Ramos (cell line): ENCODE measurements around the gene EIF2S1.
"Not testable (repeated sequence)": the region's sequence is repeated elsewhere in the genome, so short reads cannot be mapped to it uniquely, and the experiment has no call there.

ENCODE experiments used
- in situ Hi-C: fragments of 300-500 bp; cut with MboI; formaldehyde crosslinking; loops from one replicate; pipeline ENCODE4 v1.14.3; 2022; ENCODE audit warnings: low sequenced_read_pairs; ENCODE audit not compliant: unreplicated experiment

EIF2S1 gene

GRCh38 chr14:67371247-67372148 lies 11.4 kb downstream of the EIF2S1 start:
- in situ Hi-C loops: no loop called here

- in situ Hi-C loops: no loop called here
Observed at GRCh38 chr14:67372833-67373232, 12.7 kb downstream of the EIF2S1 start.

DNA sequence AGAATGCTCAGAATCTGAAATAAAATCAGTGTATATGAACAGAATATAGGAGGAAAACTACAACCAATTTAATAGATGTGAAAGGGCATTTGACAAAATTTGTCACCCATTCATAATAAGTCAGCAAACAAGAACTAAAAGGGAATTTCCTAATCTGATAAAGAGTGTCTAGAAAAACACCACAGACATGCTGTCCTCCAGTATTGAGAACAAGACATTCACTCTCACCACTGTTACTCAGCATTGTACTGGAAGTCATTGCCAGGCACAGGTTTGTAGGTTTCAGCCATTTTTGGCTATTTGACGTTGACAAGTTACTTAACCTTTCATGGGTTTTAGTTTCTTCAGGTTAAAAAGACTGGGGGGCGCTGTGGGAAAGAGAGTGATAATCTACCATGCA lies 13.2 kb downstream of the EIF2S1 start:
- in situ Hi-C loops: no loop called here

DNA sequence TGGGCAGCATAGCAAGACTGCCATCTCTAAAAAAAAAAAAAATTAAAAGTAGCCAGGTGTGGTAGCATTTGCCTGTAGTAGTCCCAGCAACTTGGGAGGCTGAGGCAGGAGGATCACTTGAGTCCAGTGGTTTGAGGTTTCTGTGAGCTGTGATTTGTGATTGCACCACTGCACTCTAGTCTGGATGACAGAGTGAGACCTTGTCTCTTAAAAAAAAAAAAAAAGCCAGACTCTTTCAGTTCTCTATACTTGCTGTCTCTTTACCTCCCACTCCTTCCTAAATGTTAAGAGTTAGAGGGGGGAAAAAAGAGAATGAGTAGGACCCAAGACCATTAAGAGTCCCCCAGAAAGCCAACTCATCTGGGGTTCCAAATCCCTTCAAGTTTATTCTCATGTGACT lies 17.8 kb downstream of the EIF2S1 start:
- in situ Hi-C loops: no loop called here

DNA sequence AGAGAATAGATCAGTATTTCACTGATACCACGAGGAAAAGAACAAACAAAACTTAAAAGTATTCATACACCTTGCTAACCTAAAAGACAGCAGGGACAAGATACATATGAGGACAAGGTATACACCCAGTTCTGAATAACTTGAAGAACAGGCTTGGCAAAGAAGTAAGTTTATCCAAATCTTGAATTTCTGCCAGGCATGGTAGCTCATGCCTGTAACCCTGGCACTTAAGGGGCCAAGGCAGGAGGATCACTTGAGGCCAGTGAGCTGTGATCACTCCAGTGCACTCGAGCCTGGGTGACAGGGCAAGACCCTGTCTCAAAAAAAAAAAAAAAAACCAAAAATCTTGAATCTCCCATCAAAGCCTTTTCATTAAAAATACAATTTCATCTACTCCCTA lies 25.0 kb downstream of the EIF2S1 start:
- in situ Hi-C loops: no loop called here

DNA sequence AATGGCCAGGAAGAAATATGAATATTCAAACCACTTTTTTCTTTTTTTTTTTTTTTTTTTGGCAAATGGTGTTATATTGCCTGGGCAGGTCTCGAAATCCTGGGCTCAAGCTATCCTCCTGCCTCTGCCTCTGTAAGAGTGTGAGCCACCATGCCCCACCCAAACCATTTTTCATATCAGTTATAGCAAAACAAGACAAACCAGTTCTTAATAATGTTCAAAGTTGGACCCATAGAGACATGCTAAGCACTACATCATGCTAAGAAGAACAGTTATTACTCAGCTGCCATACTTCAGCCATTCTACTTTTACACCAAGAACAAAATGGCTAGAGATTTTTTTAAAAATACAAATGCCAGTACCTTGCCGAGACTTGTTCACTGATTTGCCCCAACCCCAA lies 25.5 kb downstream of the EIF2S1 start:
- in situ Hi-C loops: no loop called here

DNA sequence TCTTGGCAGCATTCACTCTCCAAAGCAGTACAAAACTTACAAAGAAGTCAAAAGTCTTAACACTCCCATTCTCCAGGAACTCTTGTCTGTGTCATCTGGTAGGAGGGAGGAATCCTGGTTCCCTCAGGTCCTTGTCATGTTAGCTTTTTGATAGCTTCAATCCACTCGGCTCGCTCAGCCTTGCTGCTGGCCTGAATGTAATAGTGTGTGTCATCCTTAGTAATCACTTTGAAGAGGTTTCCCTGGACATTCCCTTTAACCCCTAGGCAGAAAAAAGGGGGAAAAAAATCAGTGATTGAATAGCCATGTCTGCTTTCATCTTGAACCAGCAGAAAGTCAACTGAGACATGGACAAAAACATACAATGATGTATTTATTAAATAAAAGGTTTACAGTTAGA lies 27.1 kb downstream of the EIF2S1 start:
- in situ Hi-C loops: no loop called here

DNA sequence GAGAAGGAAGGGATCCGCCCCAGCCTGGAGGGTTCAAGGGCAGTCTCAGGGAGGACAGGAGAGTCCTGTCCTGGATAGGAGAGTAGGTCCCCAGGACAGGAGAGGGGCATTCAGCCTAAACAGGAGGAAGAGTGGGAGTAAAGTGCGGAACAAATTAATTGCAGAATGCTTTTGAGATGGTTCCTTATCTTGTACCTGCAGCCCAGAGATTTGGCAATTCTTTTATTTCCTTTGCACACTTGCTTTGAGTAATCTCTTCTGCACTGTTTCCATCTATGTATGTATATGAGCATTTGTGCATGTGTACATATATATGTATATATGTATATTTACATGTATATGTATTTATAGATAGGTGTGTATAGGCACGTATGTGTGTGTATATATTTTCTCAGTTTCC lies 29.1 kb downstream of the EIF2S1 start:
- in situ Hi-C loops: no loop called here

- in situ Hi-C loops: no loop called here
Observed at GRCh38 chr14:67389811-67390534, 29.8 kb downstream of the EIF2S1 start.

DNA sequence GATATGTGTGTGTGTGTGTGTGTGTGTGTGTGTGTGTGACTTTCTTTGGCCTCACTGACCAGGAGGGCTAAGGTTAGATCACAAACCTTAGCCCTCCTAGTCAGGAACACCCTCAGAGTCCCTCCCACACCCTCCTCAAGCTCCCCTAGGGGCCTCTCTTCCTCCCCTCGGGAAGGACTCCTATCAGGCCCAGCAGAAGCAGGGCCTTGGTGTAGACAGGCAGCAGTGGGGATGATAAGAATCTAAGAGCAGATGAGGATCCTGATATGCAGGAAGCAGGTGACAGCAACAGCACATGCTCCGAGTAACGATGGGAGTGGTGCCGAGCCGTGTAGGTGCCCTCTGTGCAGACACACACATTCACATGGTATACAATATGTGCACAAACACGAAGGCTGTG lies 31.1 kb downstream of the EIF2S1 start:
- in situ Hi-C loops: no loop called here

DNA sequence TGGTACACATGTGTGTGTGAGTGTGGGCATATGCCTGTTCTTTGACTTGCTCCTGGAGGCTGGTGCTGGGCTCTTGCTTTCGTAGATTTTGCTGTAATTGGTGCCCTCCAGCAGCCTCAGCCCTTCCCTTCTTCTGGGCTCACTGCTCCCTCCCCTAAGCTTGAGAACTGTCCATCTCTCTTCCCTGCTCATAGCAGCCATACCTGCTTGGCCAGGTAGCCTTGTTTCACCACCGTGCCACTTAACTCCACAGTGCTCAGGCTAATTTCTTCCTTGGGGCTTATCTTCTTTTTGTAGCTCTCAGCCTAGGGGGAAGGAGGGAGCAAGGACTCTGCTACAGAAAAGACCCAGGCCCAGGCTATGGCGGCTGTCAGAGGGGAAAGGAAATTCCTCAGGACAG lies 32.0 kb downstream of the EIF2S1 start:
- in situ Hi-C loops: no loop called here

DNA sequence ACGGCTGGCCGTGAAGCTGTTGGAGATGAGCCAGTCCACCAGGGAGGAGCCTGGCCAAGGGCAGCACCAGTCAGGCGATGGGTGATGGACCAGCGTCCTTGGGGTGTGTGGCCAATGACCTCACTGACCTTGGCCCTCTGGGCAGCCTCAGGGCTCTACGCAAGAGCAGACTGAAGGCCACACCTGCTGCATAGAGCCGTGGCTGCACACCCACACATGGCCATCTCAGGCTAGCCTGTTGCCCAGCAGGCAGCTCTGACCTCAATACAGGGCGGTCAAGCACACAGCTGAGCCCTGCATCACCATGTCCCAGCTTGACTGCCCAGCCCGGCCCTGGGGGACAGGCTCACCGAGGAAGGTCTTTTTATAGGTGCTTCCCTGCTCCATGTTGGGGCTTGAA lies 32.7 kb downstream of the EIF2S1 start:
- in situ Hi-C loops: no loop called here

GRCh38 chr14:67393689-67394088 lies 33.6 kb downstream of the EIF2S1 start:
- in situ Hi-C loops: no loop called here

- in situ Hi-C loops: no loop called here
Observed at GRCh38 chr14:67395086-67395875, 35.2 kb downstream of the EIF2S1 start.

GRCh38 chr14:67395876-67396189 lies 35.7 kb downstream of the EIF2S1 start:
- in situ Hi-C loops: no loop called here

DNA sequence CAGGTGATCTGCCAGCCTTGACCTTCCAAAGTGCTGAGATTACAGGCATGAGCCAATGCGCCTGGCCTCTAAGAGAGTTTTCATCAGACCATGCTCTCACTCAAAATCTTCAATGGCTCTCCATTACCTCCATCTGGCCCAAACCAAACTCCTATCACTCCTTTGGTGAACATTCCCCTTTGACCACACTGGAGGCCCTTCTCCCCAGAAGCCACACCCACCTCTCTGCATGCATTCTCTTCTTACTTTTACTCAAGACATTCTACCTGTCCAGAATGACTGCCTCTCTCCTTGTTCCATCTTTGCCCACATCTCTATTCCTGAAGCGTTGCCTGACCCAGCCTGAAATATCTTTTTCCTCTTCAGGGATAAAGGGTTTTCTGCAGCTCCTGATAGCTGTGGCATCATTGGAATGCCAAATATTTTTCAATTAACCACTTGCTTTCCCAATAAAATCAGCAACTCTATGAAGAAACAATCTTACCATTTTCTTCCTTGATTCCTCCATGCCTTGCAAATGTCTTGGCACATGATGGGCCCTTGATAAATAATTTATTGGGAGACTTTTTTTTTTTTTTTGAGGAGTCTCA lies 36.3 kb downstream of the EIF2S1 start:
- in situ Hi-C loops: no loop called here

DNA sequence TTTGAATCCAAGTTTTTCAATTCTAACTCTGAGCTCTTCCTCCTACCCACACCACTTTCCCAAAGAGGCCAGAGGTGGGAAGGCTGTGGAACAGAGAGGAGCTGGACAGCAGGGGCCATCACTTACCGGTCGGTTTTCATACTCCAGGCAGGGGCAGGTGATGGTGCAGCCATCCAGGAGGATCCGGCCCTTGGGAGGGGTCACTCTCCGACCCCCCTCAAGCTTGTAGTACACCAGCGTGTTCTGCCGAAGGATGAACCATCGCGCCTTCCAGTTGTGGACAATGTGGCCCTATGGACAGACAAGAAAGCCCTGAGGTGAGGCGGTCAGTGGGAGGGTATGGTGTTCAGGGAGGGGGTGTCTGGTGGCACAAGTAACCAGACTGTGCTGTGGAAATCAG lies 37.4 kb downstream of the EIF2S1 start:
- in situ Hi-C loops: no loop called here

GRCh38 chr14:67400434-67400833 lies 40.3 kb downstream of the EIF2S1 start:
- in situ Hi-C loops: no loop called here

- in situ Hi-C loops: no loop called here
Observed at GRCh38 chr14:67405771-67406170, 45.6 kb downstream of the EIF2S1 start.

DNA sequence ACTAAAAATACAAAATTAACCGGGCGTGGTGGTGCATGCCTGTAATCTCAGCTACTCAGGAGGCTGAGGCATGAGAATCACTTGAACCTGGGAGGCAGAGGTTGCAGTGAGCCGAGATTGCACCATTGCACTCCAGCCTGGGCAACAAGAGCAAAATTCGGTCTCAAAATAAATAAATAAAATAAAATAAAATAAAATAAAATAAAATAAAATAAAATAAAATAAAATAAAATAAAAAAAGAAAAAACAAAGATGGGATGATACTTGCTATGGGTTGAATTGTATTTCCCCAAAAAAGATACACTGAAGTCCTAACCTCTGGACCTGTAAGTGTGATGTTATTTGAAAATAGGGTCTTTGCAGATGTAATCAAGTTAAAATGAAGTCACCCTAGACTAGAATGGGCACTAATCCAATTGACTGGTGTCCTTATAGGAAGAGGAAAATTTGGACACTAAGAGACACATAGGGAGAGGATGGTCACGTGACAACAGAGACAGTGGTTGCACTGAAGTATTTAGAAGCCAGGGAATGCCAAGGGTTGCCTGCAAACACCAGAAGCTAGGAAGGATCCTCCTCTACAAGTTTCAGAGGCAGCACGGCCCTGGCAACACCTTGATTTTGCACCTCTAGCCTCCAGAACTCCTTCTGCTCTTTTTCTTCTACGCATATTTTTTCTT lies 48.1 kb downstream of the EIF2S1 start:
- in situ Hi-C loops: not testable (repeated sequence)
